Esophagus muscularis mucosa (tissue), 4 donors: ENCODE measurements around the gene TMC2. TPM values are rescaled to one million over a fixed set of nuclear protein-coding genes. Genes with fewer than 3 reads are reported as not detected.
"Not testable (repeated sequence)": the region's sequence is repeated elsewhere in the genome, so short reads cannot be mapped to it uniquely, and the experiment has no call there.

ENCODE experiments used
- DNase-seq: peaks from one replicate; pipeline ENCODE4 v3.0.0-alpha.2; 2017; ENCODE audit errors: extremely low spot score
- H3K27ac ChIP-seq, 4 donors: fragments of 200-600 bp; sonication (generic); replicated peaks in 1 of 4; 1 replicate in 3 of 4; 2 replicates in 1 of 4; pipeline ENCODE4 v1.5.1; 2016 to 2019; ENCODE audit warnings: mild to moderate bottlenecking in 1 of 4
- H3K27me3 ChIP-seq, 4 donors: fragments of 200-600 bp; sonication (generic); one replicate each; pipeline versions ENCODE4 v1.5.1 to v1.6.0; 2016 to 2019
- H3K36me3 ChIP-seq, 4 donors: fragments of 200-600 bp; sonication (generic); one replicate each; pipeline ENCODE4 v1.5.1; 2016 to 2019
- H3K4me1 ChIP-seq, 4 donors: fragments of 200-600 bp; sonication (generic); one replicate each; pipeline ENCODE4 v1.5.1; 2016 to 2019
- H3K4me3 ChIP-seq, 4 donors: fragments of 200-600 bp; sonication (generic); 1 replicate in 2 of 4; 2 replicates in 2 of 4; pipeline ENCODE4 v1.5.1; 2016 to 2019; ENCODE audit warnings: mild to moderate bottlenecking in 4 of 4, moderate library complexity in 1 of 4
- H3K9me3 ChIP-seq, 4 donors: fragments of 200-600 bp; sonication (generic); 1 replicate in 3 of 4; 2 replicates in 1 of 4; pipeline ENCODE4 v1.5.1; 2016 to 2019
- CTCF ChIP-seq, 3 experiments: fragments of 200-600 bp in 2 of 3; fragments of 450-650 bp in 1 of 3; sonication (generic) in 2 of 3; IDR thresholded peaks; one replicate each; pipeline ENCODE4 v1.5.1; 2017 to 2019; ENCODE audit warnings: antibody characterized with exemption in 3 of 3, mild to moderate bottlenecking in 2 of 3, moderate library complexity in 1 of 3
- EP300 ChIP-seq: sonication (generic); formaldehyde crosslinking; IDR thresholded peaks from one replicate; pipeline ENCODE4 v1.6.1; 2017; ENCODE audit warnings: antibody characterized with exemption
- POLR2A ChIP-seq: fragments of 450-650 bp; IDR thresholded peaks from one replicate; pipeline ENCODE4 v1.6.1; 2017; ENCODE audit warnings: antibody characterized with exemption, moderate library complexity, mild to moderate bottlenecking, low read depth
- POLR2AphosphoS5 ChIP-seq, 2 donors: sonication (generic); formaldehyde crosslinking; IDR thresholded peaks; one replicate each; pipeline ENCODE4 v1.6.1; 2017; ENCODE audit warnings: antibody characterized with exemption in 2 of 2
- WGBS: methylation state at CpG from one replicate; pipeline ENCODE4 v1.1.5; 2018; 5-methylcytosine and 5-hydroxymethylcytosine counted together
- intact Hi-C: fragments of 100-400 bp; cut with DNase I; formaldehyde crosslinking; loops from one replicate; pipeline ENCODE4 v1.15.1; 2023
- total RNA-seq, 4 donors: library from RNA; depleted of rRNA; stranded (reverse); fragments of >200 nt; gene quantifications; one replicate each; pipeline versions ENCODE4 v1.1.0 to v1.2.1, GENCODE V29; 2016

The TMC2 gene, protein sequence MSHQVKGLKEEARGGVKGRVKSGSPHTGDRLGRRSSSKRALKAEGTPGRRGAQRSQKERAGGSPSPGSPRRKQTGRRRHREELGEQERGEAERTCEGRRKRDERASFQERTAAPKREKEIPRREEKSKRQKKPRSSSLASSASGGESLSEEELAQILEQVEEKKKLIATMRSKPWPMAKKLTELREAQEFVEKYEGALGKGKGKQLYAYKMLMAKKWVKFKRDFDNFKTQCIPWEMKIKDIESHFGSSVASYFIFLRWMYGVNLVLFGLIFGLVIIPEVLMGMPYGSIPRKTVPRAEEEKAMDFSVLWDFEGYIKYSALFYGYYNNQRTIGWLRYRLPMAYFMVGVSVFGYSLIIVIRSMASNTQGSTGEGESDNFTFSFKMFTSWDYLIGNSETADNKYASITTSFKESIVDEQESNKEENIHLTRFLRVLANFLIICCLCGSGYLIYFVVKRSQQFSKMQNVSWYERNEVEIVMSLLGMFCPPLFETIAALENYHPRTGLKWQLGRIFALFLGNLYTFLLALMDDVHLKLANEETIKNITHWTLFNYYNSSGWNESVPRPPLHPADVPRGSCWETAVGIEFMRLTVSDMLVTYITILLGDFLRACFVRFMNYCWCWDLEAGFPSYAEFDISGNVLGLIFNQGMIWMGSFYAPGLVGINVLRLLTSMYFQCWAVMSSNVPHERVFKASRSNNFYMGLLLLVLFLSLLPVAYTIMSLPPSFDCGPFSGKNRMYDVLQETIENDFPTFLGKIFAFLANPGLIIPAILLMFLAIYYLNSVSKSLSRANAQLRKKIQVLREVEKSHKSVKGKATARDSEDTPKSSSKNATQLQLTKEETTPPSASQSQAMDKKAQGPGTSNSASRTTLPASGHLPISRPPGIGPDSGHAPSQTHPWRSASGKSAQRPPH
- under 1 TPM in 2 of 4 donors, not detected in 2; 0.19 to 0.34 TPM for total RNA-seq

GRCh38 chr20:2536560-2536986 lies at the start of gene TMC2:
TSS of gene TMC2 (plus strand) at chr20:2536573. CDS start at chr20:2536622, 49 bp downstream.
- peaks cover 0 to 75% (median 0%) of the 10 kb centered on the region in 4 donors for H3K27me3 ChIP-seq
- WGBS = 79% methylated on average over 7 of the region's 13 CpGs

DNA sequence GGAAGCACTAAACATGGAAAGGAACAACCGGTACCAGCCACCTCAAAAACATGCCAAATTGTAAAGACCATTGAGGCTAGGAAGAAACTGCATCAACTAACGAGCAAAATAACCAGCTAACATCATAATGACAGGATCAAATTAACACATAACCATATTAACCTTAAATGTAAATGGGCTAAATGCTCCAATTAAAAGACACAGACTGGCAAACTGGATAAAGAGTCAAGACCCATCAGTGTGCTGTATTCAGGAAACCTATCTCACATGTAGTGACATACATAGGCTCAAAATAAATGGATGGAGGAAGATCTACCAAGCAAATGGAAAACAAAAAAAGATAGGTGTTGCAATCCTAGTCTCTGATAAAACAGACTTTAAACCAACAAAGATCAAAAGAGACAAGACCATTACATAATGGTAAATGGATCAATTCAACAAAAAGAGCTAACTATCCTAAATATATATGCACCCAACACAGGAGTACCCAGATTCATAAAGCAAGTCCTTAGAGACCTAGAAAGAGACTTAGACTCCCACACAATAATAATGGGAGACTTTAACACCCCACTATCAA lies 33.5 kb upstream of the TMC2 start:
- H3K27ac ChIP-seq, DNase-seq, H3K27me3 ChIP-seq, H3K4me3 ChIP-seq, H3K9me3 ChIP-seq, intact Hi-C loops: not testable (repeated sequence)
- peaks cover 2 to 11% (median 8%) of the 10 kb centered on the region in 4 donors for H3K4me1 ChIP-seq
- peaks cover 10 to 31% (median 26%) of the 10 kb centered on the region in 4 donors for H3K36me3 ChIP-seq
- WGBS = 93% methylated on average over 2 of the region's 2 CpGs

More at GRCh38 chr20:2536560-2536986, at the start of gene TMC2:
- Histone ChIP-seq H3K9me3 (no peaks in the 10 kb centered on the region), H3K4me3 (no peak within 1 kb of the TSS), H3K4me1 (no peaks in the 10 kb centered on the region), H3K36me3 (no peaks in the 10 kb centered on the region), H3K27ac (no peak within 1 kb of the TSS)
- TF ChIP-seq POLR2AphosphoS5 (IDR thresholded peaks at IDR 0.05) (no peak), POLR2A (no peak), EP300 (no peak), CTCF (IDR thresholded peaks at IDR 0.05) (no peak)
- intact Hi-C loops = no loop called here
- DNase-seq = no peak

- H3K4me3 ChIP-seq, H3K9me3 ChIP-seq, intact Hi-C loops, H3K27ac ChIP-seq, H3K27me3 ChIP-seq, DNase-seq: not testable (repeated sequence)
- H3K36me3 ChIP-seq = peaks cover 0 to 14% (median 11%) of the 10 kb centered on the region in 4 donors
- 88% methylated on average over 2 of the region's 2 CpGs for WGBS
- H3K4me1 ChIP-seq = peaks cover 10 to 22% (median 17%) of the 10 kb centered on the region in 4 donors
Observed at GRCh38 chr20:2504803-2505202, 31.6 kb upstream of the TMC2 start.

- H3K27ac ChIP-seq, H3K9me3 ChIP-seq, intact Hi-C loops, H3K27me3 ChIP-seq, DNase-seq, H3K36me3 ChIP-seq, H3K4me3 ChIP-seq: not testable (repeated sequence)
- 100% methylated on average over 3 of the region's 5 CpGs for WGBS
- H3K4me1 ChIP-seq = peaks cover 10 to 24% (median 17%) of the 10 kb centered on the region in 4 donors
Observed at GRCh38 chr20:2506426-2506825, 29.9 kb upstream of the TMC2 start.

DNA sequence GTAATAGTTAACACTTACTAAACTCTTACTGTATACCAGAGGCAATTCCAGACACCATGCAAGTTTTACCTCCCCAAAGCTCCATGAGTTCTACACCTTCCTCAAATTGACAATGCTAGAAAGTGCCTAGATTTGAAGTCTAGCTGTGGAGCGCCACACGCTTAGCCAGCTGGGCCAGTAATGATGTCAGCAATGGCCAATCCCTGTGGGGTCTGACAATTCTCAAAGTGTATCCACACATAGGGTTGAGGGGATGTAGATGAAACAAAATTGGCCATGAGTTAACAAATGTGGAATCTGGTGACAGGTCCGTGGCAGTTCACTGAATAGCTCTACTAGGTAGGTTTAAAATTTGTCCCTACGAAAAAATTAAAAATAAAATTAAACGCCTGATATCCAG lies 28.9 kb upstream of the TMC2 start:
- Histone ChIP-seq H3K9me3 (no peaks in the 10 kb centered on the region), H3K36me3 (no peaks in the 10 kb centered on the region), H3K4me1 (peaks cover 10 to 24% (median 17%) of the 10 kb centered on the region in 4 donors), H3K27ac (peak overlapping the region in 2 of 4 donors; percentile 85 to 88), H3K27me3 (no peaks in the 10 kb centered on the region), H3K4me3 (peak overlapping the region; percentile 78 to 96 (median 86))
- WGBS = 50% methylated on average over 5 of the region's 5 CpGs
- TF ChIP-seq POLR2AphosphoS5 (IDR thresholded peaks at IDR 0.05) (no peak), EP300 (no peak), POLR2A (no peak), CTCF (IDR thresholded peaks at IDR 0.05) (no peak)
- peak; percentile 26 for DNase-seq
- intact Hi-C loops = no loop called here
